ENCODE results near the gene AMIGO2. TPM values are rescaled to one million over a fixed set of nuclear protein-coding genes. Genes with fewer than 3 reads are reported as not detected.
A peak's percentile ranks its signal among the peaks of the same experiment; 100 is the strongest.
"Not testable (repeated sequence)": the region's sequence is repeated elsewhere in the genome, so short reads cannot be mapped to it uniquely, and the experiment has no call there.

The AMIGO2 gene, protein sequence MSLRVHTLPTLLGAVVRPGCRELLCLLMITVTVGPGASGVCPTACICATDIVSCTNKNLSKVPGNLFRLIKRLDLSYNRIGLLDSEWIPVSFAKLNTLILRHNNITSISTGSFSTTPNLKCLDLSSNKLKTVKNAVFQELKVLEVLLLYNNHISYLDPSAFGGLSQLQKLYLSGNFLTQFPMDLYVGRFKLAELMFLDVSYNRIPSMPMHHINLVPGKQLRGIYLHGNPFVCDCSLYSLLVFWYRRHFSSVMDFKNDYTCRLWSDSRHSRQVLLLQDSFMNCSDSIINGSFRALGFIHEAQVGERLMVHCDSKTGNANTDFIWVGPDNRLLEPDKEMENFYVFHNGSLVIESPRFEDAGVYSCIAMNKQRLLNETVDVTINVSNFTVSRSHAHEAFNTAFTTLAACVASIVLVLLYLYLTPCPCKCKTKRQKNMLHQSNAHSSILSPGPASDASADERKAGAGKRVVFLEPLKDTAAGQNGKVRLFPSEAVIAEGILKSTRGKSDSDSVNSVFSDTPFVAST
- 1 to 10 TPM; 5.0 to 5.6 TPM for total RNA-seq

DNA sequence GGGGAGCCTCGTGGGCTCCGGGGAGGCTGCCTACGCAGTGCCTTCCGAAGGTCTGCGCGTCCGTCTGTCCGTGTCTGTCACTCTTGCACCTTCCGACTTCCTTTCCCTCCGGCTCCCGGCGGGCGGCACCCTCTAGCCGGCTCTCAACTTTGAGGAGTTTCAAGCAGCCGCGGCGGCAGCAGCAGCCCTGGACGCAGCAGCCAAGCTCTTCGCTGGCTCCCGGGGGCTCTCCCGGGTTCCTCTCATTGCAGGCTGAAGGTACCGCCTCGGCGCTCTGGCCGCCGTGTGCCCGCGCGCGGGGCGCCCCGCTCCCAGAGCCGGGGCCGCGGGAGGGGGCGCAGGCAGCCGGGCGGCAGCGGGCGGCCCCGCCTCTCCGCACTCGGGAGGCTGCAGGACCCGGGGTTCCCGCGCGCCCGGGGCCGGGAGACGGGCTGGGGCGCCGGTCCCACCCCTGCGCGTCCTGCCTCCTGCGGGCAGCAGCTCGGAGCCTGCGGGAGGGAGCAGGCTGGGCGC, at the start of gene AMIGO2, which contains the start of gene PCED1B:
Gene AMIGO2 (minus strand): TSS at position 492 of the 513 bp plus-strand sequence. CDS start 957 bp downstream, outside the sequence.
Gene PCED1B (plus strand): TSS at position 154 of the 513 bp plus-strand sequence. CDS start 155,443 bp downstream, outside the sequence.
- DNase-seq (ENCODE audit: low spot score): peak; percentile 75
- ATAC-seq: peak; percentile 80
- H3K9me3 Mint-ChIP-seq: no peaks in the 10 kb centered on the region
- no peaks in the 10 kb centered on the region for H3K27me3 Mint-ChIP-seq
- peak within 1 kb of the TSS; percentile 99 for H3K4me3 Mint-ChIP-seq
- H3K36me3 Mint-ChIP-seq: no peaks in the 10 kb centered on the region
- peaks cover 44 to 57% of the 10 kb centered on the region in 2 donors for H3K4me1 Mint-ChIP-seq (ENCODE audit: low read depth in 2 of 2)
- peak within 1 kb of the TSS; percentile 86 to 91 for H3K27ac Mint-ChIP-seq

DNA sequence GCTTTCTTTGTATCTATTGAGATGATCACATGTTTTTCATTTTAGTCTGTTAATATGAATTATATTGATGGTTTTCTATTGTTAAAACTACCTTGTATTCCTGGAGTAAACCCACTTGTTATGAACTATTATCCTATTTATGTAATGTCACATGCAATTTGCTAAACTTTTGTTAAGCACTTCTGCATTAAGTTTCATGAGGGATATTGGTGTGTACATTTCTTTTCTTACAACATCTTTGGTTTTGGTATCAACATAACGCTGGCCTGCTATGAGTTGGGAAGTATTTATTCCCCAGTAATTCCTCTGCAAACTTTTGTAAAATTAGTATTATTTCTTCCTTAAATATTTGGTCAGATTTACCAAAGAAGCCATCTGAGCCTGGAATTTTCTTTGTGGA, 46.5 kb upstream of the AMIGO2 start:
- peaks cover 2 to 14% of the 10 kb centered on the region in 2 donors for H3K4me1 Mint-ChIP-seq (ENCODE audit: low read depth in 2 of 2)
- no peaks in the 10 kb centered on the region for H3K9me3 Mint-ChIP-seq
- DNase-seq (ENCODE audit: low spot score) (no peak), ATAC-seq (no peak)
- H3K27ac Mint-ChIP-seq: no peak overlapping the region
- H3K4me3 Mint-ChIP-seq: no peak overlapping the region
- H3K36me3 Mint-ChIP-seq: peaks cover 9% of the 10 kb centered on the region
- no peaks in the 10 kb centered on the region for H3K27me3 Mint-ChIP-seq

GRCh38 chr12:47124451-47124850, 44.7 kb upstream of the AMIGO2 start:
- H3K27ac Mint-ChIP-seq: peak overlapping the region in 1 of 2 donors; percentile 11
- H3K4me1 Mint-ChIP-seq (ENCODE audit: low read depth in 2 of 2): peaks cover 2 to 17% of the 10 kb centered on the region in 2 donors
- peaks cover 9% of the 10 kb centered on the region for H3K36me3 Mint-ChIP-seq
- no peak for DNase-seq (ENCODE audit: low spot score)
- H3K9me3 Mint-ChIP-seq: no peaks in the 10 kb centered on the region
- ATAC-seq: no peak
- H3K4me3 Mint-ChIP-seq: no peak overlapping the region
- no peaks in the 10 kb centered on the region for H3K27me3 Mint-ChIP-seq

DNA sequence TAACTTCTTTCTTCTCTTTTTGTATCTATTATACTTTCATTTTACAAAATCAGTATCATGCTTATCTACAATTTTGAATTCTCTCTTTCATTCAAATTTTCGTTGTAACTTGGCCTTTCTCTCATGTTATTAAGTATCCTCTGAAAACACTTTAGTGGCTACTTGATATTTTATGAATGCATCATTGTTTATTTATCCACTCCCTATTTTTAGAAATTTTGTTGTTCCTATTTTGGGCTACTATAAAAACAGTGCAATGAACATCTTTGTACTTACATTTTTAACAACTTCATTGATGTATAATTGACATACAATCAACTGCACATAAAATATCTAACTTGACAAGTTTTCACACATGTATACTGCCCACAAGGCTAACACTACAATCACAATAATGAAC, 44.0 kb upstream of the AMIGO2 start:
- Mint-ChIP-seq H3K27me3 (no peaks in the 10 kb centered on the region), H3K4me1 (ENCODE audit: low read depth in 2 of 2) (peaks cover 2 to 17% of the 10 kb centered on the region in 2 donors), H3K27ac (no peak overlapping the region), H3K4me3 (no peak overlapping the region), H3K36me3 (peaks cover 9% of the 10 kb centered on the region), H3K9me3 (no peaks in the 10 kb centered on the region)
- DNase-seq (ENCODE audit: low spot score) (no peak), ATAC-seq (no peak)

DNA sequence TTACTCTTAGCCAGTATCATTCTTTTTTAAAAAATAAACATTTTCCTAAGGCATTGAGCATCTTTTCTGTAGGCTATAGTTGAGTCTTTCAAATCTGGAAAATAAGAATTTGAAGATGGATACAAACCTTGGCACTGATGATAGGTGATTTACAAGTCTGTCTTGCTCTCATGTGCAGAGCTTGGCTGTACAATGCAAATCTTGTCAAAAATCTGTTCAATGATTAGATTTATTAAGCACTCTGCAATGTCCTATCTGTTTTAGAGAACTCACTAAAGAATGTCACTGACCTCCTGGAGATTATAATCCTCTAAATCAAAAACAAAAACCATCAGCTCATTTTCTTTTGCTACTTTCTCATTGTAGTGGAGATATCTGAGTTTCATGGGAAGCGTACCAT, 42.8 kb upstream of the AMIGO2 start:
- peaks cover 2 to 17% of the 10 kb centered on the region in 2 donors for H3K4me1 Mint-ChIP-seq (ENCODE audit: low read depth in 2 of 2)
- H3K36me3 Mint-ChIP-seq: peaks cover 9% of the 10 kb centered on the region
- ATAC-seq (no peak), DNase-seq (ENCODE audit: low spot score) (no peak)
- no peaks in the 10 kb centered on the region for H3K9me3 Mint-ChIP-seq
- no peak overlapping the region for H3K27ac Mint-ChIP-seq
- H3K4me3 Mint-ChIP-seq: no peak overlapping the region
- H3K27me3 Mint-ChIP-seq: no peaks in the 10 kb centered on the region

GRCh38 chr12:47121146-47121545, 41.4 kb upstream of the AMIGO2 start:
- Mint-ChIP-seq H3K9me3 (no peaks in the 10 kb centered on the region), H3K27ac (peak overlapping the region; percentile 71 to 78), H3K4me3 (no peak overlapping the region), H3K36me3 (peaks cover 4% of the 10 kb centered on the region), H3K4me1 (ENCODE audit: low read depth in 2 of 2) (peaks cover 2 to 17% of the 10 kb centered on the region in 2 donors), H3K27me3 (no peaks in the 10 kb centered on the region)
- ATAC-seq (no peak), DNase-seq (ENCODE audit: low spot score) (no peak)

- Mint-ChIP-seq H3K27me3 (no peaks in the 10 kb centered on the region), H3K4me3 (no peak overlapping the region), H3K4me1 (ENCODE audit: low read depth in 2 of 2) (peaks cover 2 to 17% of the 10 kb centered on the region in 2 donors), H3K27ac (peak overlapping the region; percentile 71 to 78), H3K36me3 (peaks cover 4% of the 10 kb centered on the region), H3K9me3 (no peaks in the 10 kb centered on the region)
- ATAC-seq (peak in 1 of 2 donors; percentile 48), DNase-seq (ENCODE audit: low spot score) (no peak)
Observed at GRCh38 chr12:47120736-47121135, 41.0 kb upstream of the AMIGO2 start.

GRCh38 chr12:47117305-47117704, 37.5 kb upstream of the AMIGO2 start:
- peaks cover 0 to 15% of the 10 kb centered on the region in 2 donors for H3K4me1 Mint-ChIP-seq (ENCODE audit: low read depth in 2 of 2)
- H3K36me3 Mint-ChIP-seq; H3K27ac Mint-ChIP-seq; H3K9me3 Mint-ChIP-seq; DNase-seq (ENCODE audit: low spot score); H3K4me3 Mint-ChIP-seq; ATAC-seq; H3K27me3 Mint-ChIP-seq: not testable (repeated sequence)

DNA sequence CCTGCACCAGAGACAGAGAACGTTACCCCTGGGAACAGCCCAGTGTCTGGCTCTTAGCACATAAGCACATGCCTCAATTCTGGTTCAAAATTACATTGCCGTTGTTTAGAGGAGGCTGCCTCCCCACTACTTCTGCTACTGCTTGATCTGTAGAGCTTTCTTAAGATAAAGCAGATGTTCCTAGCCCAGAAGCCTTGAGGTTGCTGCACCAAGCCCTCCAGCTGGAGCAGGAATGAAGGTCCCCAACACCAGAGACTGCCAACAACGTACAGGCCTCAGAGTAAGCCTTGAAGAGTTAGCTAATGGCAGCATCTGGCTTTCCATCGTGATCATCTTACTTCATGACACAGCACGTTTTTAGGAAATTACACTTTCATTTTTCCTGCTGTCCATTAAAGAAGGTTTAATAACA, 34.7 kb upstream of the AMIGO2 start:
- Mint-ChIP-seq H3K4me1 (ENCODE audit: low read depth in 2 of 2) (peaks cover 9 to 17% of the 10 kb centered on the region in 2 donors), H3K9me3 (no peaks in the 10 kb centered on the region), H3K27me3 (no peaks in the 10 kb centered on the region), H3K27ac (no peak overlapping the region), H3K36me3 (no peaks in the 10 kb centered on the region), H3K4me3 (no peak overlapping the region)
- ATAC-seq (no peak), DNase-seq (ENCODE audit: low spot score) (no peak)

DNA sequence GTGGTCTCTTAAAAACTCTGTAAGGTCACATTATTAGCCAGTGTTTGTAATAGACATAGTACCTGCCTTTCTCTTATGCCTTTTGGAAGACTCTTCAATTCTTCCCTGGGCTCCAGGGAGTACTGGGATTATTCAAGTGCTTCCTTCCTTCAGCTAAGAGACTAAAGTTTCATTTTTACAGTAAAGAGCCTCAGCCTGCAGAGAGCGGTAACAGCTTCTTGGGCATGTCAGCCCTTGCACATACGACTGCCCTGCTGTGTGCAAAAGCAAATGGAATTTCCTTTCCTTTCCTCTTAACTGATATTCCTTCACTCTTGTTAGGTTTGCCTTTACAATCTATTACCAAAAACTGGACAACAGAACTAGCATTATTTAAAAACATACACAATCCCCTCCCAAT, 32.9 kb upstream of the AMIGO2 start:
- peaks cover 9 to 17% of the 10 kb centered on the region in 2 donors for H3K4me1 Mint-ChIP-seq (ENCODE audit: low read depth in 2 of 2)

DNA sequence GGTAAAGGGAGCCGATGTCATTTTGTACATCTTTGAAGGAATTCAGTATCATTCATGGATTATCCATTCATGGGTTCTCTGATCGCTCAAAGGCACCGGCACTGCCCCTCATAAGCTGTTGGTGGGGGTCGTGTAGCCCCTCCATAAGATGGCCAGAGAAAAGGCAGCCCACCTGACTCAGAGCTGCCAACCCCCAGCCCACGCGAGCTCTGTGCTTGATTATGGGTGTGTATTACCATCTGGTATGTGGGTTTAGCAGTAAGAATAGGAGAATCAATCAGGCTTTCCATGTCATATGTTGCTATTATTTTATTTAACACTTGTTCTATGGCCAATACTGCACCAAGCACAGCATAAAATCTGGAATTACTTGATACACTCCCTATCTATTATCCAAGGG, 32.1 kb upstream of the AMIGO2 start:
- Mint-ChIP-seq H3K9me3 (no peaks in the 10 kb centered on the region), H3K36me3 (no peaks in the 10 kb centered on the region), H3K4me1 (ENCODE audit: low read depth in 2 of 2) (peaks cover 9 to 17% of the 10 kb centered on the region in 2 donors), H3K27me3 (no peaks in the 10 kb centered on the region), H3K4me3 (peak overlapping the region; percentile 68), H3K27ac (peak overlapping the region; percentile 18 to 24)
- DNase-seq (ENCODE audit: low spot score): no peak
- no peak for ATAC-seq

More for the DNA sequence above, 32.9 kb upstream of the AMIGO2 start:
- H3K27me3 Mint-ChIP-seq: no peaks in the 10 kb centered on the region
- DNase-seq (ENCODE audit: low spot score) (no peak), ATAC-seq (no peak)
- no peaks in the 10 kb centered on the region for H3K36me3 Mint-ChIP-seq
- peak overlapping the region; percentile 21 for H3K4me3 Mint-ChIP-seq
- H3K9me3 Mint-ChIP-seq: no peaks in the 10 kb centered on the region
- H3K27ac Mint-ChIP-seq: no peak overlapping the region

DNA sequence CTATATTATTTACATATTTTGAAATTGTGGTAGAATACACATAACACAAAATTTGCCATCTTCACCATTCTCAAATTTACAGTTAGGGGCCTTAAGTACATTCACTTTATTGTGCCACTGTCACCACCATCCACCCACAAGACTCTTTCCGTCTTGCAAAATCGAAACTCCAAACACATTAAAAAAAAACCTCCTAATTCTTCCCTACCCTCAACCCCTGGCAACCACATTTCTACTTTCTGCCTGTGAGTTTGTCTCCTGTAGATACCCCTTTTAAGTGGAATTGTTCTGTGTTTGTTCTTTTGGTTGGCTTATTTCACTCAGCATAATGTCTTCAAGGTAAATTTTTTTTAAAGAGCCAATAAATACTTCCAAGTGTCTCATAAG, 31.6 kb upstream of the AMIGO2 start:
- no peaks in the 10 kb centered on the region for H3K36me3 Mint-ChIP-seq
- H3K9me3 Mint-ChIP-seq: no peaks in the 10 kb centered on the region
- peak overlapping the region; percentile 18 to 24 for H3K27ac Mint-ChIP-seq
- H3K4me1 Mint-ChIP-seq (ENCODE audit: low read depth in 2 of 2): peaks cover 9 to 17% of the 10 kb centered on the region in 2 donors
- H3K27me3 Mint-ChIP-seq: no peaks in the 10 kb centered on the region
- DNase-seq (ENCODE audit: low spot score): no peak
- peak in 1 of 2 donors; percentile 64 for ATAC-seq
- H3K4me3 Mint-ChIP-seq: peak overlapping the region; percentile 68

GRCh38 chr12:47110718-47111391, 31.1 kb upstream of the AMIGO2 start:
- ATAC-seq (no peak), DNase-seq (ENCODE audit: low spot score) (no peak)
- Mint-ChIP-seq H3K4me3 (peak overlapping the region; percentile 68), H3K36me3 (no peaks in the 10 kb centered on the region), H3K4me1 (ENCODE audit: low read depth in 2 of 2) (peaks cover 9 to 17% of the 10 kb centered on the region in 2 donors), H3K27me3 (no peaks in the 10 kb centered on the region), H3K9me3 (no peaks in the 10 kb centered on the region), H3K27ac (peak overlapping the region; percentile 18 to 24)

All from natural killer cell treated with Interleukin-12 subunit alpha and Interleukin-12 subunit beta and Interleukin-15 and Interleukin-18, amount 100 ng/mL, for 72 hours (primary cell).